Limb (tissue), 2 donors: ENCODE data around the gene APIP.
"Not testable (repeated sequence)": the region's sequence is repeated elsewhere in the genome, so short reads cannot be mapped to it uniquely, and the experiment has no call there.

Experiments used
- DNase-seq, 2 donors: peaks; one replicate each; pipeline ENCODE4 v3.0.0-alpha.2; 2016; ENCODE audit errors: extremely low spot score in 2 of 2

The APIP gene

GRCh38 chr11:34926101-34926830 is 10.1 kb upstream of the APIP start:
- DNase-seq: peak in 1 of 2 donors; percentile 67

- no peak for DNase-seq
Measured at GRCh38 chr11:34924714-34925113, 8.5 kb upstream of the APIP start.

GRCh38 chr11:34921156-34921555 is 5.0 kb upstream of the APIP start:
- no peak for DNase-seq

- peak in 1 of 2 donors; percentile 22 for DNase-seq
Measured at GRCh38 chr11:34916843-34917770, 928 bp upstream of the APIP start.

GRCh38 chr11:34915136-34916014 is 804 bp downstream of the APIP start:
- peak in 1 of 2 donors; percentile 40 for DNase-seq

GRCh38 chr11:34913556-34913955 is 2.6 kb downstream of the APIP start:
- not testable (repeated sequence) for DNase-seq

GRCh38 chr11:34911676-34912075 is 4.5 kb downstream of the APIP start:
- DNase-seq: no peak

GRCh38 chr11:34910817-34911216 is 5.4 kb downstream of the APIP start:
- DNase-seq: no peak

- no peak for DNase-seq
Measured at GRCh38 chr11:34909955-34910354, 6.2 kb downstream of the APIP start.

- no peak for DNase-seq
Measured at GRCh38 chr11:34909415-34909814, 6.8 kb downstream of the APIP start.

- DNase-seq: no peak
Measured at GRCh38 chr11:34907934-34908593, 8.1 kb downstream of the APIP start.

- no peak for DNase-seq
Measured at GRCh38 chr11:34905666-34906065, 10.5 kb downstream of the APIP start.

- DNase-seq: no peak
Measured at GRCh38 chr11:34904421-34904955, 11.7 kb downstream of the APIP start.

GRCh38 chr11:34899633-34900016 is 16.6 kb downstream of the APIP start:
- no peak for DNase-seq

GRCh38 chr11:34898474-34898873 is 17.7 kb downstream of the APIP start:
- no peak for DNase-seq

GRCh38 chr11:34897171-34897870 is 18.9 kb downstream of the APIP start:
- no peak for DNase-seq

GRCh38 chr11:34896191-34896590 is 20.0 kb downstream of the APIP start:
- not testable (repeated sequence) for DNase-seq

GRCh38 chr11:34893416-34893815 is 22.8 kb downstream of the APIP start:
- DNase-seq: no peak

GRCh38 chr11:34891611-34892010 is 24.6 kb downstream of the APIP start:
- DNase-seq: no peak

- peak in 1 of 2 donors; percentile 63 for DNase-seq
Measured at GRCh38 chr11:34890812-34891211, 25.4 kb downstream of the APIP start.
